Measurements from ENCODE around the gene ERC2. TPM values are rescaled to one million over a fixed set of nuclear protein-coding genes. Genes with fewer than 3 reads are reported as not detected.

Gene ERC2
- total RNA-seq, 3 donors from 2014 or later (not counting 1 experiment from before 2014, with no cell fraction given): not detected

- H3K4me3 ChIP-seq (ENCODE audit: low read length): no peak overlapping the region
- Mint-ChIP-seq H3K36me3 (no peaks in the 10 kb centered on the region), H3K27ac (no peak overlapping the region), H3K4me1 (no peaks in the 10 kb centered on the region), H3K4me3 (no peak overlapping the region), H3K9me3 (peaks cover 0 to 2% of the 10 kb centered on the region in 2 donors), H3K27me3 (ENCODE audit: low read depth in 2 of 2) (no peaks in the 10 kb centered on the region)
- WGBS (ENCODE audit: insufficient coverage): 97% methylated on average over 5 of the region's 5 CpGs
- ATAC-seq (no peak), DNase-seq (no peak)
- no peaks in the 10 kb centered on the region for H3K27me3 ChIP-seq (ENCODE audit: control insufficient read depth, insufficient read depth, low read length)
- TF ChIP-seq, protein P1, sequence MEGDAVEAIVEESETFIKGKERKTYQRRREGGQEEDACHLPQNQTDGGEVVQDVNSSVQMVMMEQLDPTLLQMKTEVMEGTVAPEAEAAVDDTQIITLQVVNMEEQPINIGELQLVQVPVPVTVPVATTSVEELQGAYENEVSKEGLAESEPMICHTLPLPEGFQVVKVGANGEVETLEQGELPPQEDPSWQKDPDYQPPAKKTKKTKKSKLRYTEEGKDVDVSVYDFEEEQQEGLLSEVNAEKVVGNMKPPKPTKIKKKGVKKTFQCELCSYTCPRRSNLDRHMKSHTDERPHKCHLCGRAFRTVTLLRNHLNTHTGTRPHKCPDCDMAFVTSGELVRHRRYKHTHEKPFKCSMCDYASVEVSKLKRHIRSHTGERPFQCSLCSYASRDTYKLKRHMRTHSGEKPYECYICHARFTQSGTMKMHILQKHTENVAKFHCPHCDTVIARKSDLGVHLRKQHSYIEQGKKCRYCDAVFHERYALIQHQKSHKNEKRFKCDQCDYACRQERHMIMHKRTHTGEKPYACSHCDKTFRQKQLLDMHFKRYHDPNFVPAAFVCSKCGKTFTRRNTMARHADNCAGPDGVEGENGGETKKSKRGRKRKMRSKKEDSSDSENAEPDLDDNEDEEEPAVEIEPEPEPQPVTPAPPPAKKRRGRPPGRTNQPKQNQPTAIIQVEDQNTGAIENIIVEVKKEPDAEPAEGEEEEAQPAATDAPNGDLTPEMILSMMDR (IDR thresholded peaks at IDR 0.05): no peak
- intact Hi-C loops (cut with micrococcal nuclease): no loop called here
- no peaks in the 10 kb centered on the region for H3K9me3 ChIP-seq (ENCODE audit: control insufficient read depth, insufficient read depth, low read length)
- no peak overlapping the region for H3K27ac ChIP-seq (ENCODE audit: low read length)
- no peaks in the 10 kb centered on the region for H3K4me1 ChIP-seq (ENCODE audit: control insufficient read depth, insufficient read depth, low read length)
- H3K36me3 ChIP-seq (ENCODE audit: control insufficient read depth, insufficient read depth, low read length): no peaks in the 10 kb centered on the region
These were observed 808.6 kb downstream of the ERC2 start for GRCh38 chr3:55659701-55660100.

GRCh38 chr3:55658690-55659562, 809.3 kb downstream of the ERC2 start:
- no peaks in the 10 kb centered on the region for H3K27me3 Mint-ChIP-seq (ENCODE audit: low read depth in 2 of 2)
- peaks cover 0 to 2% of the 10 kb centered on the region in 2 donors for H3K9me3 Mint-ChIP-seq
- no peaks in the 10 kb centered on the region for H3K4me1 Mint-ChIP-seq
- no peak overlapping the region for H3K4me3 Mint-ChIP-seq
- intact Hi-C loops (cut with micrococcal nuclease): no loop called here
- 69% methylated on average over 8 of the region's 8 CpGs for WGBS (ENCODE audit: insufficient coverage)
- no peak for ATAC-seq
- Histone ChIP-seq H3K27me3 (ENCODE audit: control insufficient read depth, insufficient read depth, low read length) (no peaks in the 10 kb centered on the region), H3K4me1 (ENCODE audit: control insufficient read depth, insufficient read depth, low read length) (no peaks in the 10 kb centered on the region), H3K4me3 (ENCODE audit: low read length) (no peak overlapping the region), H3K9me3 (ENCODE audit: control insufficient read depth, insufficient read depth, low read length) (no peaks in the 10 kb centered on the region), H3K36me3 (ENCODE audit: control insufficient read depth, insufficient read depth, low read length) (no peaks in the 10 kb centered on the region), H3K27ac (ENCODE audit: low read length) (no peak overlapping the region)
- TF ChIP-seq, protein P1 (IDR thresholded peaks at IDR 0.05): no peak
- no peak for DNase-seq
- H3K36me3 Mint-ChIP-seq: no peaks in the 10 kb centered on the region
- no peak overlapping the region for H3K27ac Mint-ChIP-seq

- Mint-ChIP-seq H3K4me3 (no peak overlapping the region), H3K9me3 (peaks cover 0 to 2% of the 10 kb centered on the region in 2 donors), H3K27me3 (ENCODE audit: low read depth in 2 of 2) (no peaks in the 10 kb centered on the region), H3K36me3 (no peaks in the 10 kb centered on the region), H3K4me1 (no peaks in the 10 kb centered on the region), H3K27ac (no peak overlapping the region)
- Histone ChIP-seq H3K4me3 (ENCODE audit: low read length) (no peak overlapping the region), H3K27ac (ENCODE audit: low read length) (no peak overlapping the region), H3K36me3 (ENCODE audit: control insufficient read depth, insufficient read depth, low read length) (no peaks in the 10 kb centered on the region), H3K27me3 (ENCODE audit: control insufficient read depth, insufficient read depth, low read length) (no peaks in the 10 kb centered on the region), H3K9me3 (ENCODE audit: control insufficient read depth, insufficient read depth, low read length) (no peaks in the 10 kb centered on the region), H3K4me1 (ENCODE audit: control insufficient read depth, insufficient read depth, low read length) (no peaks in the 10 kb centered on the region)
- no peak for DNase-seq
- no peak for ATAC-seq
- 93% methylated on average over 1 of the region's 1 CpG for WGBS (ENCODE audit: insufficient coverage)
- intact Hi-C loops (cut with micrococcal nuclease): no loop called here
- TF ChIP-seq, protein P1 (IDR thresholded peaks at IDR 0.05): no peak
These were observed 810.0 kb downstream of the ERC2 start for GRCh38 chr3:55658270-55658669.

Data from natural killer cell (primary cell).